ENCODE measurements around the gene NCR1.

GRCh38 chr19:54888239-54888638 lies 17.7 kb upstream of the NCR1 start:
- TF ChIP-seq CTCF (IDR thresholded peaks at IDR 0.05): no peak
- TF ChIP-seq POLR2A (IDR thresholded peaks at IDR 0.05): no peak
